HEK293 (cell line): ENCODE results near the gene ZNF274.

Experiments used
- REST ChIP-seq: fragments of 450-650 bp; formaldehyde crosslinking; IDR thresholded peaks from 2 replicates; pipeline ENCODE4 v1.5.1; 2016; ENCODE audit warnings: missing biosample characterization, missing genetic modification characterization
- SETDB1 ChIP-seq: IDR thresholded peaks from one replicate; pipeline ENCODE4 v1.6.1; 2017; ENCODE audit warnings: mild to moderate bottlenecking, low read length, moderate library complexity, mixed read lengths; ENCODE audit not compliant: insufficient read length
- ZBTB1 ChIP-seq: fragments of 450-650 bp; formaldehyde crosslinking; IDR thresholded peaks from 2 replicates; pipeline ENCODE4 v1.5.1; 2016; ENCODE audit warnings: missing biosample characterization, missing genetic modification characterization
- ZBTB20 ChIP-seq: fragments of 450-650 bp; formaldehyde crosslinking; IDR thresholded peaks from 2 replicates; pipeline ENCODE4 v1.5.1; 2016; ENCODE audit warnings: missing biosample characterization, missing genetic modification characterization
- ZBTB48 ChIP-seq: fragments of 450-650 bp; formaldehyde crosslinking; IDR thresholded peaks from 2 replicates; pipeline ENCODE4 v1.5.1; 2016; ENCODE audit warnings: missing biosample characterization, missing genetic modification characterization
- ZNF223 ChIP-seq: fragments of 450-650 bp; formaldehyde crosslinking; IDR thresholded peaks from 2 replicates; pipeline ENCODE4 v1.5.1; 2016; ENCODE audit warnings: missing biosample characterization, missing genetic modification characterization
- ZNF248 ChIP-seq: fragments of 450-650 bp; formaldehyde crosslinking; IDR thresholded peaks from 2 replicates; pipeline ENCODE4 v1.5.1; 2017; ENCODE audit warnings: missing biosample characterization, missing genetic modification characterization
- ZNF391 ChIP-seq: fragments of 450-650 bp; formaldehyde crosslinking; IDR thresholded peaks from 2 replicates; pipeline ENCODE4 v1.5.1; 2016; ENCODE audit warnings: low read depth, missing biosample characterization, missing genetic modification characterization, borderline replicate concordance
- ZNF501 ChIP-seq: fragments of 450-650 bp; formaldehyde crosslinking; IDR thresholded peaks from 2 replicates; pipeline ENCODE4 v1.5.1; 2016; ENCODE audit warnings: missing biosample characterization, missing genetic modification characterization
- ZNF768 ChIP-seq: fragments of 450-650 bp; formaldehyde crosslinking; IDR thresholded peaks from 2 replicates; pipeline ENCODE4 v1.5.1; 2018; ENCODE audit warnings: missing biosample characterization, mild to moderate bottlenecking, missing genetic modification characterization
- TF ChIP-seq, protein P1 (sequence below): fragments of 450-650 bp; formaldehyde crosslinking; conservative IDR thresholded peaks from 2 replicates; pipeline ENCODE4 v1.5.1; 2016; ENCODE audit warnings: low read depth, missing biosample characterization, missing genetic modification characterization
- TF ChIP-seq, protein P2 (sequence below): fragments of 450-650 bp; formaldehyde crosslinking; IDR thresholded peaks from 2 replicates; pipeline ENCODE4 v1.5.1; 2016; ENCODE audit warnings: missing biosample characterization, missing genetic modification characterization
- TF ChIP-seq, protein P3 (sequence below): fragments of 450-650 bp; formaldehyde crosslinking; IDR thresholded peaks from 2 replicates; pipeline ENCODE4 v1.5.1; 2016; ENCODE audit warnings: missing biosample characterization, missing genetic modification characterization

- TF ChIP-seq, protein P1, sequence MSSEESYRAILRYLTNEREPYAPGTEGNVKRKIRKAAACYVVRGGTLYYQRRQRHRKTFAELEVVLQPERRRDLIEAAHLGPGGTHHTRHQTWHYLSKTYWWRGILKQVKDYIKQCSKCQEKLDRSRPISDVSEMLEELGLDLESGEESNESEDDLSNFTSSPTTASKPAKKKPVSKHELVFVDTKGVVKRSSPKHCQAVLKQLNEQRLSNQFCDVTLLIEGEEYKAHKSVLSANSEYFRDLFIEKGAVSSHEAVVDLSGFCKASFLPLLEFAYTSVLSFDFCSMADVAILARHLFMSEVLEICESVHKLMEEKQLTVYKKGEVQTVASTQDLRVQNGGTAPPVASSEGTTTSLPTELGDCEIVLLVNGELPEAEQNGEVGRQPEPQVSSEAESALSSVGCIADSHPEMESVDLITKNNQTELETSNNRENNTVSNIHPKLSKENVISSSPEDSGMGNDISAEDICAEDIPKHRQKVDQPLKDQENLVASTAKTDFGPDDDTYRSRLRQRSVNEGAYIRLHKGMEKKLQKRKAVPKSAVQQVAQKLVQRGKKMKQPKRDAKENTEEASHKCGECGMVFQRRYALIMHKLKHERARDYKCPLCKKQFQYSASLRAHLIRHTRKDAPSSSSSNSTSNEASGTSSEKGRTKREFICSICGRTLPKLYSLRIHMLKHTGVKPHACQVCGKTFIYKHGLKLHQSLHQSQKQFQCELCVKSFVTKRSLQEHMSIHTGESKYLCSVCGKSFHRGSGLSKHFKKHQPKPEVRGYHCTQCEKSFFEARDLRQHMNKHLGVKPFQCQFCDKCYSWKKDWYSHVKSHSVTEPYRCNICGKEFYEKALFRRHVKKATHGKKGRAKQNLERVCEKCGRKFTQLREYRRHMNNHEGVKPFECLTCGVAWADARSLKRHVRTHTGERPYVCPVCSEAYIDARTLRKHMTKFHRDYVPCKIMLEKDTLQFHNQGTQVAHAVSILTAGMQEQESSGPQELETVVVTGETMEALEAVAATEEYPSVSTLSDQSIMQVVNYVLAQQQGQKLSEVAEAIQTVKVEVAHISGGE: no peak
- TF ChIP-seq, protein P2, sequence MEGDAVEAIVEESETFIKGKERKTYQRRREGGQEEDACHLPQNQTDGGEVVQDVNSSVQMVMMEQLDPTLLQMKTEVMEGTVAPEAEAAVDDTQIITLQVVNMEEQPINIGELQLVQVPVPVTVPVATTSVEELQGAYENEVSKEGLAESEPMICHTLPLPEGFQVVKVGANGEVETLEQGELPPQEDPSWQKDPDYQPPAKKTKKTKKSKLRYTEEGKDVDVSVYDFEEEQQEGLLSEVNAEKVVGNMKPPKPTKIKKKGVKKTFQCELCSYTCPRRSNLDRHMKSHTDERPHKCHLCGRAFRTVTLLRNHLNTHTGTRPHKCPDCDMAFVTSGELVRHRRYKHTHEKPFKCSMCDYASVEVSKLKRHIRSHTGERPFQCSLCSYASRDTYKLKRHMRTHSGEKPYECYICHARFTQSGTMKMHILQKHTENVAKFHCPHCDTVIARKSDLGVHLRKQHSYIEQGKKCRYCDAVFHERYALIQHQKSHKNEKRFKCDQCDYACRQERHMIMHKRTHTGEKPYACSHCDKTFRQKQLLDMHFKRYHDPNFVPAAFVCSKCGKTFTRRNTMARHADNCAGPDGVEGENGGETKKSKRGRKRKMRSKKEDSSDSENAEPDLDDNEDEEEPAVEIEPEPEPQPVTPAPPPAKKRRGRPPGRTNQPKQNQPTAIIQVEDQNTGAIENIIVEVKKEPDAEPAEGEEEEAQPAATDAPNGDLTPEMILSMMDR: no peak
- no peak for TF ChIP-seq ZNF248 (tag by site-specific recombination)
- TF ChIP-seq ZNF501 (tag by site-specific recombination): no peak
- TF ChIP-seq ZBTB20 (tag by site-specific recombination): no peak
- TF ChIP-seq ZNF391 (tag by site-specific recombination): no peak
- TF ChIP-seq REST (tag by site-specific recombination): no peak
- TF ChIP-seq ZNF223 (tag by site-specific recombination): no peak
- TF ChIP-seq ZBTB1 (tag by site-specific recombination): no peak
- no peak for TF ChIP-seq ZNF768 (tag by site-specific recombination)
- TF ChIP-seq, protein P3, sequence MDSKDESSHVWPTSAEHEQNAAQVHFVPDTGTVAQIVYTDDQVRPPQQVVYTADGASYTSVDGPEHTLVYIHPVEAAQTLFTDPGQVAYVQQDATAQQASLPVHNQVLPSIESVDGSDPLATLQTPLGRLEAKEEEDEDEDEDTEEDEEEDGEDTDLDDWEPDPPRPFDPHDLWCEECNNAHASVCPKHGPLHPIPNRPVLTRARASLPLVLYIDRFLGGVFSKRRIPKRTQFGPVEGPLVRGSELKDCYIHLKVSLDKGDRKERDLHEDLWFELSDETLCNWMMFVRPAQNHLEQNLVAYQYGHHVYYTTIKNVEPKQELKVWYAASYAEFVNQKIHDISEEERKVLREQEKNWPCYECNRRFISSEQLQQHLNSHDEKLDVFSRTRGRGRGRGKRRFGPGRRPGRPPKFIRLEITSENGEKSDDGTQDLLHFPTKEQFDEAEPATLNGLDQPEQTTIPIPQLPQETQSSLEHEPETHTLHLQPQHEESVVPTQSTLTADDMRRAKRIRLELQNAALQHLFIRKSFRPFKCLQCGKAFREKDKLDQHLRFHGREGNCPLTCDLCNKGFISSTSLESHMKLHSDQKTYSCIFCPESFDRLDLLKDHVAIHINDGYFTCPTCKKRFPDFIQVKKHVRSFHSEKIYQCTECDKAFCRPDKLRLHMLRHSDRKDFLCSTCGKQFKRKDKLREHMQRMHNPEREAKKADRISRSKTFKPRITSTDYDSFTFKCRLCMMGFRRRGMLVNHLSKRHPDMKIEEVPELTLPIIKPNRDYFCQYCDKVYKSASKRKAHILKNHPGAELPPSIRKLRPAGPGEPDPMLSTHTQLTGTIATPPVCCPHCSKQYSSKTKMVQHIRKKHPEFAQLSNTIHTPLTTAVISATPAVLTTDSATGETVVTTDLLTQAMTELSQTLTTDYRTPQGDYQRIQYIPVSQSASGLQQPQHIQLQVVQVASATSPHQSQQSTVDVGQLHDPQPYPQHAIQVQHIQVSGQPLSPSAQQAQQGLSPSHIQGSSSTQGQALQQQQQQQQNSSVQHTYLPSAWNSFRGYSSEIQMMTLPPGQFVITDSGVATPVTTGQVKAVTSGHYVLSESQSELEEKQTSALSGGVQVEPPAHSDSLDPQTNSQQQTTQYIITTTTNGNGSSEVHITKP (tag by site-specific recombination): no peak
- no peak for TF ChIP-seq SETDB1
- no peak for TF ChIP-seq ZBTB48
Observed at GRCh38 chr19:58261600-58261967, 78.7 kb downstream of the ZNF274 start.
